GM12801 (cell line): ENCODE results near the gene DLEU7.

ENCODE experiments used
- CTCF ChIP-seq: IDR thresholded peaks from one replicate; pipeline ENCODE4 v1.5.1; 2011; ENCODE audit warnings: control low read depth; ENCODE audit not compliant: insufficient read length; ENCODE audit errors: extremely low read depth

DLEU7 gene

GRCh38 chr13:50864492-50864891, 21.0 kb upstream of the DLEU7 start:
- no peak for TF ChIP-seq CTCF

GRCh38 chr13:50855681-50856080, 12.2 kb upstream of the DLEU7 start:
- no peak for TF ChIP-seq CTCF

- TF ChIP-seq CTCF, result no peak
Observed at GRCh38 chr13:50850445-50850844, 7.0 kb upstream of the DLEU7 start.

- no peak for TF ChIP-seq CTCF
Observed at GRCh38 chr13:50847501-50847900, 4.0 kb upstream of the DLEU7 start.

- TF ChIP-seq CTCF, result no peak
Observed at GRCh38 chr13:50846861-50847475, 3.5 kb upstream of the DLEU7 start.

- TF ChIP-seq CTCF, result no peak
Observed at GRCh38 chr13:50845211-50845610, 1.7 kb upstream of the DLEU7 start.

GRCh38 chr13:50844084-50844875, 788 bp upstream of the DLEU7 start:
- no peak for TF ChIP-seq CTCF

GRCh38 chr13:50842990-50843256, 569 bp downstream of the DLEU7 start:
- TF ChIP-seq CTCF, result no peak
